Measurements from ENCODE around the gene SCN2B.

Gene SCN2B

DNA sequence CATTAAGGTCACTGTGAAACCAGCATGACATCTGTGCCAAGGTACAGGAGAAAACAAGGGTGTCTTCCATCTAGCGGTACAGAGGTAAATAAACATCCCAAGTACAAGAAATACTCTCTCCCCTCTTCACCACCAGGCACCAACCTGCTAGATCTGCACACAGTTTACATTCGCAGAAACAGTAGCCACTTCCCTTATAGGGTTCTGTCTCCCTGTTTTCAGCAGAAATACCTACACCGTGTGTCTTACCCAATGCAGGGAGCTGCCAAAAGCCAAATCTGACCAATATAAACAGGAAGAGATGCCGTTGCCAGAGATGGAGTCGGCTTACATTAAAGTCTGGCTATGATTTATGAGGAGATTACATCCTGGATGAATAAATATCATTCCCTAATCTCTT lies 25.0 kb downstream of the SCN2B start:
- DNase-seq = no peak

DNA sequence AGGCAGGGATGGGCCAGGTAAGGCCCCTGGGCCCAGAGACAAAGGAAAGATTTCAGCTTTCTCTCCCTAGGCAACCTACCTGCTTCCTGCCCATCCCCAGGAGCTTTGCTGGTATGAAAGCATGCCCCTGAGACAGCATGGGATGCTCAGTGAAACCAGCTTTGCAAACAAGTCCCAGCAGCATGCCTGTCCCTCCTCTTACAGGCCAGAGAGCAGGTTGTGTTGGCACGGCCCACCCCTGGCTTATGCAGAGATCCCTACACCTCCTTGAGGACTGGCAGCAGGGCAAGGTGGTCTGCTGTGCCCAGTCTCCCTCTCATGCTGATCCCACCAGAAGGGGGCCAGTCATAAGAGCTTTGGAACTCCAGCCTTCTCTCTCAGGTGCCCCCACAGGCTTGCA lies 26.9 kb downstream of the SCN2B start:
- no peak for DNase-seq

- DNase-seq = no peak
Observed at GRCh38 chr11:118148856-118149255, 27.6 kb downstream of the SCN2B start.

GRCh38 chr11:118148240-118148639 lies 28.2 kb downstream of the SCN2B start:
- no peak for DNase-seq

DNA sequence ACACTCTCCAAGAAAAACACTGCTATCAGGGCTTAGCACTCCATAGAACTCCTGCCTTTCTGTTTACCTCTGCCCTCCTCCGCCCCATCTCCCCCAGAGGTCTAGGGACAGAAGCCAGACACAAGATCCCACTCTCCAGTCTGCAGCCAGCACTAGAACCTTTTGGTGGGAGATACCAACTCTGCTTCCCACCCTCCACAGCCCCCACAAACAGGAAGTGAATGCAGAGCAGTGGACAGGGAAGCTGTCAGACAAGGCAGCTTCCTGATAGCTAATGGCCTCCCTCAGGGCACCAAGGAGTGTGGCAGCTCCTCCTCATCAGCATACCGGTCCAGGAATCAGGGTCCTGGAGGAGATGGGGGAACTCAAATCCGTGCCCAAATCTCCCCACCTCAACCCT lies 28.9 kb downstream of the SCN2B start:
- DNase-seq = no peak

GRCh38 chr11:118146554-118146953 lies 29.9 kb downstream of the SCN2B start:
- DNase-seq = no peak

DNA sequence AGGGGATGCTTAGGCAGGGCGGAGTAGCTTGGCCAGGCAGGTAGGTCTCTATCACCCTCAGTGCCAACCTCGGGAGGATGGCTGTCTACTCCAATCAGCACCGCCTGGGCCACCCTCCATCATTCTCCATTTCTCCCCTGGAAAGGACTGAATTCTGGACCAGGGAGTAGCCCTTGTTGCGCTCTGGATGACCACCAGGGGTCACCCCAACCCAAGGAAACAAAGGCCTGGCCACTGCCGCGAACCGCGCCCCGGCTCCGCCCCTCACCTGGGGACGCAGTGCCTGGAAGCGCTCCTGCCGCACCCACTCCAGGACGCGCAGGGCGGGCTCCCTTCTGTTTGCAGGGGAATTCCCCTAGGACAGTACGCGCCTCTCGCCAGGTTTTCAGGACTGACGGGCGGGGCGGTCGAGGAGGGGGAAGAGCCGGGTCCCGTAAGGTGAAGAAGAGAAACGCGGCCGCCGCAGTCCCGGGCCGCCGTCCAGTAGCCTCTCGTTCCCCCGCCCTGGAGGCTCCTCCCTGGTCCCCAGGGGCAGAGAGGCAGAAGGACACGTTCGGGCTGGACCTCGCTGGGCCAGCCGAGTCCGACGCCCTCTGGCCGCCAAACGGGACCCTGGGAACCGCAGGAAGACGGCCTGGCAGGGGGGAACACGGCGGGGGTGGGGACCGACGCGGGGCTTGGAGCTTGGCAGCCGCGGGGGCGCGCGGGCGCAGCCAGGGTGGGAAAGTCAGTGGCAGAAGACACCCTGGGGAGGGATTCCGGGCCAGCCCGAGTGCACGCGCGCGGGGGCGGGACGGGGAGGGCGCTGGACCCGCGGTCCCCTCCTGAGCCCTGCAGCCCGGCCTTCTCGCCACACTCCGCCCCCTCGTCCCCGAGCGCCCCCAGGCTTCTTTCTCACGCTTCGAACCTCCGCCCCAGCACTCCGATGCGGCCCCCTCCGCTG lies 30.9 kb downstream of the SCN2B start:
- DNase-seq = peak; percentile 81

- DNase-seq = no peak
Observed at GRCh38 chr11:118144301-118145268, 31.9 kb downstream of the SCN2B start.

GRCh38 chr11:118143661-118144185 lies 32.7 kb downstream of the SCN2B start:
- DNase-seq = no peak

DNA sequence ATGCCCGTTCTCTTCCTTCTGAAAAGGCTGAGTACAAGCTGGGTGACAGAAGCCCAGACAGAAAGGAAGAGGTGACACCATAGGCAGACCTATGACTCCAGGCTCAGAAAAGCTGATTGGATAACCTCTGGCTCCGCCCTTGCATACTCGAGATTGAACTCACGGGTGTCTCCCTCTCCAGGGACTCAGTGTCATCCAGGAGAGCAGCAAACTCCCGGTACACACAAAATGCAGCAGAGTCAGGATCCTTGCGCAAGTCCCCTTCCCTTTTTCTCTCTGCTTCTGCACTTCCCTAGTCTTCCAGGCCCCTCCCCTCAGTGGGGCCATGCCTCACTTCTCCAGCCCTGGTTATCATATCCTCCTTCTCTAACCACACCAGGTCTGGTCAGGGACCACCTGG lies 33.6 kb downstream of the SCN2B start:
- DNase-seq = no peak

DNA sequence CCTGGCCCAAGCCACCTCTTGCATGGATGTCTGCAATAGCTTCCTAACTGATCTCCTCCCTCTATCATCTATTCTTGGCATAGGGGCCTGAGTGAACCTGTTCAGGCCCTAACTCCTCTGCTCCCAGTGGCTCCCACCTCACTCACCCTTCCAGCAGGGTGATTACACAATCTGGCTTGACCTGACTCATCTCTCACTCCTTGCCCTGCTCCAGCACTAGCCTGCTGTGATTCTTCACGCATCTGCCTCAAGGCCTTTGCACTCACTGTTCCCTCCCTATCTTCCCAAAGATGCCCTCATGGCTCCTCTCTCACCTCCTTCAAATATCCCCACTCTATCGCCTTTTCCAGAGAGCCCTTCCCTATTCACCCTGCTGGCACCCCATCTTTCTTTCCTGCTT lies 34.4 kb downstream of the SCN2B start:
- DNase-seq = no peak

- no peak for DNase-seq
Observed at GRCh38 chr11:118139578-118139977, 36.9 kb downstream of the SCN2B start.

- DNase-seq = no peak
Observed at GRCh38 chr11:118138839-118139420, 37.5 kb downstream of the SCN2B start.

DNA sequence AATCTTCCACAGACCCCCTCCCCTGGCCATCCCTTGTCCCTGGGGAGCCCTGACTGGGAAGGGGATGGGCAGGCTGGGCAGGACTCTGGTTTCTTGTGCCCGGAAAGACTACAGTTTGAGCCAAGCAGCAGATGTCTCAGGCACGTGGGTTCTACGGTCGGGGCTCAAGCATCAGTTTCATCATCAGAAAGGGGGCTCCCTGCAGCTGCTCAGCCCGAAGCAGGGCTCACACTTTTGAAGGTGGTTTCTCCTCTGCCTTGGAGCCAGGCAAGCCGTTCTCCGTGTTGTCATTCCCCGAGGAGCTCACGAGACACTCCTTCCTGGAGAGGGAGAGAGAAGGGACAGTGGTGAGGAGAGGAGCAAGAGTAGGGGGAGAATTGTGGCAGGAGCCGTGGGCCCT lies 39.6 kb downstream of the SCN2B start:
- no peak for DNase-seq

- no peak for DNase-seq
Observed at GRCh38 chr11:118136341-118136740, 40.1 kb downstream of the SCN2B start.

DNA sequence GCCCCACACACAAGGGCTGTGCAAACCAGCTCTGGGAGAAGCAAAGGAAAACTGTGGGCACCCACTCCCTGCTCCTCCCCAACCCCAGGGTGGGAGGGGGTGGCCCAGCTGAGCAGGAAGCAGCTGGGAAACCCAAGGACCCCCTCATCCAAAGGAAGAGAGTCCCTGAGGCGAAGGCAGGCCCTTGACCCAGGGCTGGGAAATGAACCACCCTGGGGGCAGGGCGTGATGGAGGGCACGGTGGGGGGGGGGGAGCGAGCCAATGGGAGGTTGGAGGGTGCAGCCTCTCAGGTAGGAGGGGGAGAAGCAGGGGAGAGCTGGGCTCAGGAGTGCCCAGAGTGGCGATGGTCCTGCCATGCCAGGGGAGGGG lies 40.7 kb downstream of the SCN2B start:
- DNase-seq = no peak

DNA sequence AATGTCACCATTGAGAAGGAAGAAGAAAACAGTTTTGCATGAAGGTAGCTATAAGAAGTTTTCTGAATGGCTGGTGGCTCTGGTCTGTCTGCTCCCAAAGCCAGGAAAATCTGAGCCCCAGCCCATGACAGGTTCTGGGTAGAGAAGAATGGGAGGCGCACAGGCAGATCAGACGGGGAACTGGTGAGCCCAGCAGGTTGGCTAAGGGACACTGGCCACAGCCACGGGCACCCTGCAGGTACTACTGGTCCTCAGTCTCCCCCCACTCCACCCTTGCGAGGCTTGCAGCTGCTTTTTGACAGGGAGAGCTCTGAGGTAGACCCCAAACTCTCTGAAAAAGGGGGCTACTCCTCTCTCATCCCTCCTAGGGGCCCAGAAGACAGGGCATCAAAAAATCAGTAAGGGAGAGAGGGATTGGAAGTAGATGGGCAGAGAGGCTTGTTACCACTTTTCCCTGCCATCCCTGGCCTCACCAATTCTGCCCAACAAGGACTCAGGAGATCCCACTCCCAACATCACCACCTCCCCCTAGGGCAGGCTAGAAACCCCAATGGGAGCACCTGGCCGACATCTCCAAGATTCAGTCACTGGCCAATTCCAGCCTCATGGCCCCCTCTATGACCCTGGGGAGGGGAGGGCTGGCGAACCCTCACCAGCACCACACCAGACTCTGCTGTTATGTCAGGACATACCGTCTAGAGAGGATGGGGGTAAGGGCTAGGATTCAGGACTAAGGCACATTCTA lies 41.2 kb downstream of the SCN2B start:
- no peak for DNase-seq

DNA sequence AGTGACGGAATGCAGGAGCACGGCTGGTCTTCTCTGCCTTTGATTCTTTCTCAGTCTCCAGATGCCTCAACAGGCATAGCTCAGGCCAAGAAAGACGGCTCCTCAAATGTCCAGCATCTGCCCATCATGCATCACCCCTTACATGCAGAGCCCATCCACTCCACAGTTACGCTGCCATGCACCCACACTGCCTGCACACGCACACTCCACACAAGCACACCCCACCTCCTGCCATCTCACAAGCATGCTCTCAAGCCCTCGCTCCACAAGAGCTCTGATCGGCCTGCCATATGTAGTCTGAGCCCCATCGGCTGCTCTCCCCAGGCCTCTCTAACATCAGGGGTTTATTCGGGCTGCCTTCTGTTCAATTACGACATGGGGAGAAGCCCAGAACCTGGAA lies 42.6 kb downstream of the SCN2B start:
- DNase-seq = no peak

DNA sequence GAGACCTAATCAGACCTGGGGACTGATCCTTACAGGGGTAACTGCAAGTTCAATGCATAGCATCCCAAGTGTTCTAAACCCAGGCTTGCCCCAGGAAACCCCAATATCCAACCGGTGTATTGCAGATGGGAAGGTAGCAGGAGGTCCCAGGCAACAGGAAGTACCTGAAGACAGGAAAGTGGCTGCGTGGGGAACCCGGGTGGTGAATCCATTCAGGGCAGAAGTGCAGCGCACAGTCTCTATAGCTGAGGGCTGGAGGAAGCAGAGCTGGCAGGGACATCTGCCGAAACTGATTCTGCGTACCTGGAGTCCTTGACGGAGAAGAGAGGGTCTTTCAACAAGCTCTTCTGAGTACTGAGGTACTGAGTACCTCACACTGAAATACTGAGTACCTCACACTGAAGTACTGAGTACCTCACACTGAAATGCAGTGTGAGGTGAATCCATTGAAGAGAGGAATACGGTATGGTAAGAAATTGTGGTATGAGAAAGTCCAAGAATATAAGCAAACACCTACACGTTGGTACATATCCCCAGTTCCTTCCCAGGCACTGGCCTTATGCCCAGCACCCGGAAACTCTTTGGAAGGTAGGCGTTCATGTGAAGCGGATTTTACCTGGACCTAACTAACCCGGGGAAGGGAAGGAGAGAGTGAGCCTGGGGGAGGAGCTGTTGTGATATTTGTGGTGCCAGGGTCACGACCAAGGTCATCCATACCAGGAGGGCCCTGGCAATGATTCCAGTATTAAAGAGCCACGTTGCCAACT lies 43.9 kb downstream of the SCN2B start:
- no peak for DNase-seq

DNA sequence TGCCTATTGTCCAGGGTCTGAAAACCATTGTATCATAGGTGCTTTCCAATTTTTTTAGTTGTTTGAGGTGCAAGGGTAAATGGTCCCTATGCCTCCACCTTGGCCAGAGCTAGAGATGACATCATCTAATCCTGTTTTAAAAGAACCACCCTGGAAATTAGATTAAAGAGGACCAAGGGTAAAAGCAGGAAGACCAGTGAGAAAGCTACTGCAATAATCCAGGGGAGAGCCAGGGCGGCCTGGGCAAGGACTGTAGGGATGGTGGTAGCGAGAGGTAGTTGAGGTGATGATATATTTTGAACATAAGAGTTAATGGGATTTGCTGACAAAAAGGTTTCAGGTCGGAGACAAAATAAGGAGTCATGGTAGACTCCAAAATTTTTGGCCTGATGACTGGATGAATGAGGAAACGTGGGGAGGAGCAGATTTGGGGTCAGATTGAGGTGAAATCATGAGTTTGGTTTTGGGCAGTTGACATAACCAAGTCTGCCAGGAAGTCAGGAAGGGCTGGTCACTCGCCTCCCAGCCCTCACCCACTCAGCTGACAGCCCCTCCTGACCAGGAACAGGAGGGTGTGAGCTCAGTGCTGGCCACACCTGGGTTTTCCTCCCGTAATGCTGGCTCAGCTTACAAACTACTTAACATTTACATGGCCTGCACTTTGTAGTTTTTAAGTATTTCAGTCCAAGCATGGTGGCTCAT lies 46.8 kb downstream of the SCN2B start:
- no peak for DNase-seq
